ENCODE data around the gene IFT22.
"Not testable (repeated sequence)": the region's sequence is repeated elsewhere in the genome, so short reads cannot be mapped to it uniquely, and the experiment has no call there.

The IFT22 gene

DNA sequence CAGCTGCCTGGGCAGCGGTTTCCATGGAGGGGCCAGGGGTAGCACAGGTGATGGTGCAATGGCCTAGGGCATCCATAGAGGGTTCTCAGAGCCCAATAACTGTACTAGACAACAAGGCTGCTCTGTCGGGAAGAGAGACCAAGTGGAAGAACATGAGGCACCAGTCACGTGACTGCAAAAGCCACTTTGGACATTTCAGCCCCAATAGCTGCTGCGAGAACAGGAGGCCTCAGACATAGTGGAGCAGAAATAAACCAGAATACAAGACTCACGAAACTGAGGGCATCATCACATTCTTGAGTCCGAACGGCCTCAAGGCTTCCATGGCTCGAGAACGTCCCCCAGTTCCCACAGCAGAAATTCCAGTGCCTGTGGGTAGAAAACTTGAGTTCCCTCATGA, 44.5 kb downstream of the IFT22 start:
- DNase-seq = no peak

DNA sequence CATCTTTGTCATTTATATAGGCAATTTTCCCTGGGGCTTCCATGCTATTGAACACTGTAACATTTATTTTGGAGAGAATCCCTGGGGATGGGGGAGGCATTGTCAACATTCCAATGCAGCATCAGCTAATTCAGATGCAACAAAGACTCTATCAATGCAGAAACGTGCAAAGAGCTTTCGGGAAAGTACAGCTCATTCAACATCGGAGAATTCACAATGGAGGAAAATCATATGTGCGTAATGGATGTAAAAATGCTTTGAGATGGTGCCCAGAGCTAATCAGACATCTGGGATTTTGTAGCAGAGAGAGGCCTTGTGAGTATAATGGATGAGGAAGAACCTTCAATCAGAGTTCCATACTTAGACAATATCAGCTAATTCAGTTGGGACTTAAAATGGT, 48.4 kb downstream of the IFT22 start:
- no peak for DNase-seq

DNA sequence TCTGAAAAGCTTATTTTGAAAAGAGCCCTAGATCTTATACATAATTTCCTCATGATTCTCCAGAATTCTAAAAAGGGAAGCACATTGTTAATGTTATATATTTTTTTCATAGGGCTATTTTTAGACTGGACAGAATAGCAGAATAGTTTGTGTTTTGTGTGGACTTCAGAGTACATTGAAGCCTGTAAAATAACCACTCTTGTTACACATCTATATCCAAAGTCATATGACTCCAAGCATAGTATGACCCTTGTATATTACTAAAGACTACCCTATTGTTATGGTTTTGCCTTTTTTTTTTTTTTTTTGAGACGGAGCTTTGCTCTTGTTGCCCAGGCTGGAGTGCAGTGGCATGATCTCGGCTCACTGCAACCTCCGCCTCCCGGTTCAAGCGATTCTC, 50.6 kb downstream of the IFT22 start:
- DNase-seq = no peak

DNA sequence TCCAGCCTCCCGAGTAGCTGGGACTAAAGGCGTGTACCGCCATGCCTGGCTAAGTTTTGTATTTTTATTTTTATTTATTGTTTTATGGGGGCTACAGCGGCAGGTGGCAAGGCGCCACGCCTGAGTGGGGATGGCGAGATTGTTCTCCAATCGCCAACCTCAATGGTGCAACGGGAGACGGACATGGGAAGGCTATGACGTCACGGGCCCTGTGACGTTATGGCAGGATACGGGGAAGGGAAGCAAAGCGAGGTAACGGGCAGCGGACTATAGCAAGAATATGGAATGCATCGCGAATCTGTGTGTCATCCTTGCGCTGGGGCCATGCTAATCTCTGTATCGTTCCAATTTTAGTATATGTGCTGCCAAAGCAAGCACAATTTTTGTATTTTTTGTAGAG, 51.9 kb downstream of the IFT22 start:
- no peak for DNase-seq

DNA sequence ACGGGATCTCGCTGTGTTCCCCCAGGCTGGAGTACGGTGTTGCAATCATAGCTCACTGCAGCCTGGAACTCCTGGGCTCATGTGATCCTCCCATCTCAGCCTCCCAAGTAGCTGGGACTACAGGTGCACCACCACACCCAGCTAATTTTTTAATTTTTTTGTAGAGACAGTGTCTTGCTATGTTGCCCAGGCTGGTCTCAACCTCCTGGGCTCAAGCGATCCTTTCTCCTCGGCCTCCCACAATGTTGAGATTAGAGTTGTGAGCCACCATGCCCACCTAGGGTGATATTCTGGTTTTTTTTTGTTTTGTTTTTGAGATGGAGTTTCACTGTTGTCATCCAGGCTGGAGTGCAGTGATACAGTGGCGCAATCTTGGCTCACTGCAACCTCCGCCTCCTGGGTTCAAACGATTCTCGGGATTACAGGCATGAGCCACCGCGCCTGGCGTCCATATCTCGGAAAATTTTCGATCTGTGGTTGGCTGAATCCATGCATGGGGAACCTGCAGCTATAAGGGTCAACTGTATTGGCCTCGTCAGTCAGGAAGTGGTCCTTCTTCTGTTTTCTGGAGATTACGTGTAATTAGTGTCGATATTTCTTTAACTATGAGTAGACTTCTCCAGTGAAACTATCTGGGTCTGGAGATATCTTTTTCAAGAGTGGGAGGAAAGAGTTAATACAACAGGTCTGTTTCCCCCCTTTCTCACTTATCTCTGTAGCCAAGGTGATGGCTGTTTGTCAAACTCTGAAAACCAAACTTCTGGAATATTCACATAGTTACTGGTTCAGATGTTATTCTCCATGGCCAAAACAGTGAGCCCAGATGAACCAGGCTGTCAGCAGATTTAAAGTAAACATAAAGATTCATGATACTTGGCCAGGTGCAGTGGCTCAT, 55.7 kb downstream of the IFT22 start:
- DNase-seq = no peak

DNA sequence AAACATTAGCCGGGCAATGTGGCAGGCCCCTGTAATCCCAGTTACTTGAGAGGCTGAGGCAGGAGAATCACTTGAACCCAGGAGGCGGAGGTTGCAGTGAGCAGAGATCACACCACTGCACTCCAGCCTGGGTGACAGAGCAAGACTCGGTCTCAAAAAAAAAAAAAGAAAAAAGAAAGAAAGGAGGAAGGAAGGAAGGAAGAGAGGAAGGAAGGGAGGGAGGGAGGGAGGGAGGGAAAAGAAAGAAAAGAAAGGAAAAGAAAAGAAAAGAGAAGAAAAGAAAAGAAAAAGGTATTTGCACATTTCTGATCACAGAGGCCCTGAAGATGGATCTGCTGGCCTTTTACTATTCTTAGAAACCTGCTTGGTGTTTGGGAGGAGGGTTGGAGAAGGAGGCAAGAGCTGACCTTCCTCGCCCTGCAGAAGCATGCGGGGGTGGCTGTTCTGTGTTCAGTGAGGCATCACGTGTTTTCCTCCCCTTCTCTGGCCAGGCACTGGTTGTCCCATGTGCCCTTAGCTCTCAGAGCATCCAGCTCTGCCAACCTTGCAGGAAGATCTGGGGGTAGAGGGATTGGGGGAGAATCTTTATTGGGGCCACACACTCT, 57.4 kb downstream of the IFT22 start:
- not testable (repeated sequence) for DNase-seq

All from activated effector memory CD4-positive, alpha-beta T cell treated with anti-CD3 and anti-CD28 coated beads, Interleukin-2, amount 50 U/mL, for 16 hours (primary cell).